Peyer's patch (tissue), 4 donors: ENCODE results near the gene PCYT1B.

ENCODE experiments used
- CTCF ChIP-seq, 6 experiments: fragments of 450-650 bp in 4 of 6; fragments of 200-600 bp in 2 of 6; sonication (generic) in 1 of 6; IDR thresholded peaks; one replicate each; pipeline ENCODE4 v1.5.1; 2017 to 2019; ENCODE audit warnings: antibody characterized with exemption in 6 of 6, mild to moderate bottlenecking in 3 of 6, moderate library complexity in 1 of 6
- POLR2A ChIP-seq, 2 donors: fragments of 450-650 bp; IDR thresholded peaks; one replicate each; pipeline ENCODE4 v1.5.1; 2017; ENCODE audit warnings: antibody characterized with exemption in 2 of 2, mild to moderate bottlenecking in 2 of 2, moderate library complexity in 2 of 2

DNA sequence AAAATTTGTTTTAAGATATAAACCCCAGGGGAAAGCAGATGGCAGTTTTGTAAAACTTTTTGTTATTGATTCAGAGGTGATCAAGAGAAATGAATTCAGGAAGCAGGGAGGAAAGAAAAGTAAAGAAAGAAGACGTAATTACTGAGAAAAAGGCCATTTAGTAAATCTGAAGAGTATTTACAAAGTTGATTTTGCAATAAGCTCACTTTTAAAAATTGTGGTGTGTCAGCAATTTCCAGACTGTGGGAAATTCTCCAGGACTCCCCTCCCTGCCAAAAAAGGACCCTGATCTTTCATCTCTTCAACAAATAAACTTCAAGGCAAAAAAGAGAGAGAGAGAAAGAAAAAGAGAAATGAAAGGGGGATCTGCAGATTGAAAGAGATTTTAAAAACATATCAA, 36.6 kb downstream of the PCYT1B start:
- TF ChIP-seq CTCF (IDR thresholded peaks at IDR 0.05) (no peak), POLR2A (IDR thresholded peaks at IDR 0.05) (no peak)
